H1 (cell line): ENCODE data around the gene TMEM273. TPM values are rescaled to one million over a fixed set of nuclear protein-coding genes. Genes with fewer than 3 reads are reported as not detected.

Source experiments
- CTCF ChIA-PET: fragments of 300-600 bp; sonication (Branson Sonifier 250); formaldehyde crosslinking; loops from one replicate; lab custom pipeline; 2021; ENCODE audit not compliant: partially characterized antibody; lab: Charles Lee
- POLR2A ChIA-PET: fragments of 300-600 bp; sonication (Branson Sonifier 250); formaldehyde crosslinking; loops from one replicate; lab custom pipeline; 2021; ENCODE audit warnings: inconsistent platforms; ENCODE audit not compliant: partially characterized antibody; lab: Charles Lee
- DNase-seq, 2 experiments: peaks; one replicate each; pipeline versions ENCODE4 v3.0.0 to v3.0.0-alpha.2; 2010 to 2022; ENCODE audit warnings: low spot score in 2 of 2, low read depth in 1 of 2, mixed read lengths in 1 of 2
- FAIRE-seq: peaks from 2 replicates; lab custom pipeline; 2011; peaks lifted over from hg19 to GRCh38; lab: Jason Lieb, UNC
- H2AFZ ChIP-seq: 2 replicates; pipeline ENCODE4 v1.8.1; 2012; ENCODE audit warnings: low read length, inconsistent platforms
- H2AK5ac ChIP-seq: 2 replicates; pipeline ENCODE4 v1.6.1; 2013; ENCODE audit warnings: low read depth, low read length
- H2BK120ac ChIP-seq: replicated peaks from 2 replicates; pipeline ENCODE3; 2013; ENCODE audit warnings: low read depth, low read length, inconsistent platforms
- H2BK12ac ChIP-seq: 2 replicates; pipeline ENCODE4 v1.6.1; 2013; ENCODE audit warnings: low read depth, low read length
- H2BK15ac ChIP-seq: 2 replicates; pipeline ENCODE4 v1.6.1; 2013; ENCODE audit warnings: low read length
- H2BK20ac ChIP-seq: 2 replicates; pipeline ENCODE4 v1.6.1; 2013; ENCODE audit warnings: low read length
- H2BK5ac ChIP-seq: 2 replicates; pipeline ENCODE4 v1.6.1; 2013; ENCODE audit warnings: low read depth, low read length
- H3K14ac ChIP-seq: 2 replicates; pipeline ENCODE4 v1.6.1; 2013; ENCODE audit warnings: inconsistent platforms; ENCODE audit not compliant: insufficient read length
- H3K18ac ChIP-seq: 2 replicates; pipeline ENCODE4 v1.6.1; 2013; ENCODE audit warnings: low read length; ENCODE audit errors: extremely low read depth
- H3K23ac ChIP-seq: 2 replicates; pipeline ENCODE4 v1.6.1; 2013; ENCODE audit warnings: inconsistent platforms; ENCODE audit not compliant: insufficient read length
- H3K23me2 ChIP-seq: 2 replicates; pipeline ENCODE4 v1.6.1; 2013; ENCODE audit warnings: low read depth, low read length
- H3K27ac ChIP-seq: 2 replicates; pipeline ENCODE4 v1.6.1; 2011; ENCODE audit warnings: low read depth, low read length, inconsistent platforms
- H3K27me3 ChIP-seq, 4 experiments: replicated peaks in 1 of 4; 1 replicate in 1 of 4; 2 replicates in 3 of 4; pipeline versions ENCODE4 v1.6.1 to v1.8.1; 2011 to 2013; ENCODE audit warnings: low read length in 3 of 4, mild to moderate bottlenecking in 3 of 4, inconsistent platforms in 2 of 4, mixed read lengths in 2 of 4, moderate library complexity in 1 of 4; ENCODE audit not compliant: control insufficient read depth in 3 of 4, insufficient read depth in 3 of 4; ENCODE audit errors: extremely low read depth in 1 of 4
- H3K36me3 ChIP-seq, 4 experiments: 2 replicates each; pipeline versions ENCODE4 v1.6.1 to v1.8.1; 2011 to 2013; ENCODE audit warnings: mild to moderate bottlenecking in 4 of 4, low read length in 3 of 4, moderate library complexity in 2 of 4, control low read depth in 1 of 4, inconsistent platforms in 1 of 4; ENCODE audit not compliant: insufficient read depth in 4 of 4, control insufficient read depth in 2 of 4
- H3K4ac ChIP-seq: replicated peaks from 2 replicates; pipeline ENCODE3; 2013; ENCODE audit warnings: low read length, low read depth, mixed read lengths, inconsistent platforms; ENCODE audit not compliant: insufficient read length
- H3K4me1 ChIP-seq, 4 experiments: replicated peaks in 1 of 4; 1 replicate in 1 of 4; 2 replicates in 3 of 4; pipeline versions ENCODE4 v1.6.1 to v1.8.1; 2011 to 2013; ENCODE audit warnings: low read length in 3 of 4, inconsistent platforms in 2 of 4, mixed read lengths in 1 of 4; ENCODE audit not compliant: insufficient read depth in 4 of 4, control insufficient read depth in 3 of 4
- H3K4me2 ChIP-seq, 2 experiments: 2 replicates each; pipeline versions ENCODE4 v1.6.1 to v1.8.1; 2011 to 2013; ENCODE audit warnings: low read depth in 2 of 2, low read length in 2 of 2, control low read depth in 1 of 2, inconsistent platforms in 1 of 2, mild to moderate bottlenecking in 1 of 2; ENCODE audit not compliant: insufficient read depth in 1 of 2
- H3K4me3 ChIP-seq, 4 experiments: fragments of 200-600, 300-600 bp in 1 of 4; sonication (generic), shearing (Covaris generic), sonication (Bioruptor Twin) in 1 of 4; 2 replicates each; pipeline versions ENCODE4 v1.5.1 to v1.8.1; 2011 to 2016; ENCODE audit warnings: low read length in 4 of 4, low read depth in 3 of 4, control low read depth in 2 of 4, inconsistent platforms in 2 of 4, mild to moderate bottlenecking in 2 of 4, mixed read lengths in 1 of 4, moderate library complexity in 1 of 4; ENCODE audit not compliant: insufficient read depth in 2 of 4; ENCODE audit errors: extremely low read depth in 1 of 4
- H3K56ac ChIP-seq: replicated peaks from 2 replicates; pipeline ENCODE3; 2013; ENCODE audit warnings: low read depth, mild to moderate bottlenecking, mixed read lengths, low read length, inconsistent platforms; ENCODE audit not compliant: insufficient read length
- H3K79me1 ChIP-seq: 2 replicates; pipeline ENCODE4 v1.6.1; 2013; ENCODE audit warnings: low read depth, low read length, control low read depth
- H3K79me2 ChIP-seq, 2 experiments: 2 replicates each; pipeline versions ENCODE4 v1.6.1 to v1.8.1; 2012 to 2013; ENCODE audit warnings: low read length in 2 of 2, mild to moderate bottlenecking in 2 of 2, inconsistent platforms in 1 of 2; ENCODE audit not compliant: insufficient read depth in 2 of 2, control insufficient read depth in 1 of 2
- H3K9ac ChIP-seq, 4 experiments: replicated peaks in 1 of 4; 1 replicate in 1 of 4; 2 replicates in 3 of 4; pipeline versions ENCODE4 v1.6.1 to v1.8.1; 2011 to 2013; ENCODE audit warnings: low read depth in 3 of 4, low read length in 3 of 4, control low read depth in 2 of 4, mild to moderate bottlenecking in 2 of 4, moderate library complexity in 2 of 4, inconsistent platforms in 1 of 4; ENCODE audit errors: extremely low read depth in 1 of 4
- H3K9me3 ChIP-seq, 2 experiments: 2 replicates each; pipeline versions ENCODE4 v1.6.1 to v1.8.1; 2012 to 2013; ENCODE audit warnings: mild to moderate bottlenecking in 2 of 2, moderate library complexity in 2 of 2, control low read depth in 1 of 2, inconsistent platforms in 1 of 2, low read depth in 1 of 2, low read length in 1 of 2, mixed read lengths in 1 of 2; ENCODE audit not compliant: insufficient read depth in 2 of 2
- H4K20me1 ChIP-seq, 2 experiments: replicated peaks in 1 of 2; 2 replicates each; pipeline versions ENCODE3 to v1.8.1; 2011 to 2013; ENCODE audit warnings: inconsistent platforms in 2 of 2, low read length in 2 of 2, mild to moderate bottlenecking in 1 of 2; ENCODE audit not compliant: insufficient read depth in 2 of 2, control insufficient read depth in 1 of 2
- H4K5ac ChIP-seq: 2 replicates; pipeline ENCODE4 v1.6.1; 2013; ENCODE audit warnings: low read length, low read depth, mixed read lengths, inconsistent platforms; ENCODE audit not compliant: insufficient read length
- H4K8ac ChIP-seq: 2 replicates; pipeline ENCODE4 v1.8.0; 2013; ENCODE audit warnings: mild to moderate bottlenecking, moderate library complexity, low read length, inconsistent platforms; ENCODE audit not compliant: insufficient read depth; ENCODE audit errors: extremely low read depth
- H4K91ac ChIP-seq: replicated peaks from 2 replicates; pipeline ENCODE3; 2013; ENCODE audit warnings: low read length, mixed read lengths, inconsistent platforms; ENCODE audit not compliant: insufficient read length
- CTCF ChIP-seq, 3 experiments: IDR thresholded peaks; 1 replicate in 2 of 3; 2 replicates in 1 of 3; pipeline versions ENCODE4 v1.5.1 to v1.6.1; 2011; ENCODE audit warnings: low read length in 3 of 3, mild to moderate bottlenecking in 3 of 3, inconsistent platforms in 2 of 3, low read depth in 1 of 3, moderate library complexity in 1 of 3; ENCODE audit not compliant: insufficient read depth in 1 of 3; ENCODE audit errors: control extremely low read depth in 1 of 3
- POLR2A ChIP-seq, 2 experiments: IDR thresholded peaks; 1 replicate in 1 of 2; 2 replicates in 1 of 2; pipeline ENCODE4 v1.6.1; 2011; ENCODE audit warnings: low read depth in 2 of 2, low read length in 2 of 2, mild to moderate bottlenecking in 2 of 2; ENCODE audit errors: control extremely low read depth in 1 of 2
- SP1 ChIP-seq: IDR thresholded peaks from 2 replicates; pipeline ENCODE4 v1.6.1; 2011; ENCODE audit warnings: low read depth, low read length
- WGBS, 2 experiments: shearing (Covaris generic) in 1 of 2; methylation state at CpG; one replicate each; pipeline versions ENCODE4 v1.1.6 to v1.1.7; 2013 to 2015; ENCODE audit warnings: low lambda C conversion rate in 2 of 2, mixed read lengths in 2 of 2, inconsistent platforms in 1 of 2, low coverage in 1 of 2, missing lambda C conversion rate in 1 of 2; ENCODE audit not compliant: insufficient replicate concordance in 2 of 2, insufficient coverage in 1 of 2, insufficient read length in 1 of 2; ENCODE audit errors: extremely low coverage in 1 of 2, missing lambda C conversion rate in 1 of 2; 5-methylcytosine and 5-hydroxymethylcytosine counted together
- polyA plus RNA-seq, 7 experiments: library from polyadenylated mRNA; depleted of rRNA in 3 of 7; stranded (reverse) in 5 of 7; unstranded in 2 of 7; fragments of >200 nt in 5 of 7; fragments of 200-250 nt in 2 of 7; gene quantifications; 1 replicate in 5 of 7; 2 replicates in 1 of 7; 4 replicates in 1 of 7; pipeline versions ENCODE4 v1.2.1 to v1.2.3, GENCODE V29; 2011 to 2013; ENCODE audit warnings: missing spikeins in 2 of 7, mixed read lengths in 2 of 7
- total RNA-seq: library from RNA; stranded (reverse); fragmentation: NEBNext Ultra II Directional; extraction: Animal tissue kit (Norgen Biotek cat#: 25700); gene quantifications from 2 replicates; pipeline ENCODE4 v1.2.1, GENCODE V29; 2021

TMEM273 gene
- total and polyA plus RNA-seq, 2 of the 8 experiments (the other 6 are each of a cell fraction or from before 2014, with no cell fraction given) = not detected

- no peak overlapping the region for H3K4me3 ChIP-seq
Observed at GRCh38 chr10:49176310-49177268, 11.6 kb downstream of the TMEM273 start.

More at GRCh38 chr10:49176310-49177268, 11.6 kb downstream of the TMEM273 start:
- WGBS, 2 experiments = 90% methylated on average over 19 of the region's 19 CpGs; no CpG with 5 or more reads in 1 of the 2 experiments
- Histone ChIP-seq H3K27ac (no peak overlapping the region), H4K20me1 (no peaks in the 10 kb centered on the region), H2BK12ac (no peak overlapping the region), H2BK5ac (no peak overlapping the region), H3K79me2 (no peaks in the 10 kb centered on the region), H3K9me3 (no peaks in the 10 kb centered on the region), H4K91ac (no peak overlapping the region), H3K36me3 (no peaks in the 10 kb centered on the region), H3K14ac (no peak overlapping the region), H3K18ac (no peak overlapping the region), H3K4ac (no peak overlapping the region), H3K9ac (no peak overlapping the region), H3K4me2 (no peak overlapping the region), H2BK120ac (no peak overlapping the region), H3K23me2 (no peaks in the 10 kb centered on the region), H3K4me1 (no peaks in the 10 kb centered on the region), H4K5ac (no peak overlapping the region), H3K23ac (no peak overlapping the region), H2BK20ac (no peak overlapping the region), H2BK15ac (no peak overlapping the region), H3K56ac (no peak overlapping the region), H3K27me3 (no peaks in the 10 kb centered on the region), H2AFZ (no peak overlapping the region), H4K8ac (no peak overlapping the region; the same call in 1 of the 2 replicates), H2AK5ac (no peak overlapping the region; the same call in 1 of the 2 replicates), H3K79me1 (no peaks in the 10 kb centered on the region)
- DNase-seq (no peak), FAIRE-seq (no peak)
- CTCF ChIA-PET = interaction anchor here (0.7 to 2.0 kb wide), 3 partner anchors 7 to 105 kb away, joined by 3 to 6 read pairs (median 3); no protein-coding TSS in a partner anchor
- TF ChIP-seq SP1 (no peak), CTCF (IDR thresholded peaks at IDR 0.05; ENCODE audit: control extremely low read depth in 1 of 3, insufficient read depth in 1 of 3, low read depth in 1 of 3, low read length in 3 of 3) (peak in 1 of 3 experiments; percentile 8; a peak in 1 of 4 replicates), POLR2A (IDR thresholded peaks at IDR 0.05; ENCODE audit: control extremely low read depth in 1 of 2, low read depth in 2 of 2, low read length in 2 of 2) (no peak)
- POLR2A ChIA-PET = no interaction called here
